Activated T-helper 9 cell treated with anti-CD3 and anti-CD28 coated beads, Interleukin-2, amount 50 U/mL, for 16 hours (primary cell): ENCODE data around the gene EIF2B4.
"Not testable (repeated sequence)": the region's sequence is repeated elsewhere in the genome, so short reads cannot be mapped to it uniquely, and the experiment has no call there.

ENCODE experiments used
- DNase-seq: peaks from one replicate; pipeline ENCODE4 v3.0.0-alpha.2; 2020; ENCODE audit warnings: low read depth

The EIF2B4 gene

GRCh38 chr2:27377618-27378095 lies 7.5 kb upstream of the EIF2B4 start:
- no peak for DNase-seq

GRCh38 chr2:27376866-27377617 lies 6.9 kb upstream of the EIF2B4 start:
- DNase-seq: no peak

GRCh38 chr2:27376151-27376865 lies 6.2 kb upstream of the EIF2B4 start:
- DNase-seq: no peak

GRCh38 chr2:27375513-27376099 lies 5.5 kb upstream of the EIF2B4 start:
- DNase-seq: no peak

- no peak for DNase-seq
Observed at GRCh38 chr2:27373567-27373966, 3.4 kb upstream of the EIF2B4 start.

- no peak for DNase-seq
Observed at GRCh38 chr2:27372937-27373336, 2.8 kb upstream of the EIF2B4 start.

- no peak for DNase-seq
Observed at GRCh38 chr2:27370816-27371620, 880 bp upstream of the EIF2B4 start.

- no peak for DNase-seq
Observed at GRCh38 chr2:27369471-27370025, 590 bp downstream of the EIF2B4 start.

GRCh38 chr2:27363933-27364332 lies 6.2 kb downstream of the EIF2B4 start:
- DNase-seq: no peak

GRCh38 chr2:27362678-27363420 lies 7.3 kb downstream of the EIF2B4 start:
- no peak for DNase-seq

- peak; percentile 89 for DNase-seq
Observed at GRCh38 chr2:27356382-27357181, 13.6 kb downstream of the EIF2B4 start, which contains the start of gene GTF3C2. GTF3C2 (minus strand) TSS chr2:27356764; CDS start chr2:27343554, 13,210 bp downstream.

- DNase-seq: peak; percentile 21
Observed at GRCh38 chr2:27356056-27356381, 14.1 kb downstream of the EIF2B4 start.

GRCh38 chr2:27354597-27354927 lies 15.6 kb downstream of the EIF2B4 start:
- DNase-seq: no peak

- DNase-seq: no peak
Observed at GRCh38 chr2:27353762-27354596, 16.2 kb downstream of the EIF2B4 start.

- not testable (repeated sequence) for DNase-seq
Observed at GRCh38 chr2:27353386-27353761, 16.8 kb downstream of the EIF2B4 start.

- no peak for DNase-seq
Observed at GRCh38 chr2:27351802-27352598, 18.1 kb downstream of the EIF2B4 start.

- no peak for DNase-seq
Observed at GRCh38 chr2:27350106-27350693, 19.9 kb downstream of the EIF2B4 start.

- no peak for DNase-seq
Observed at GRCh38 chr2:27347641-27348040, 22.5 kb downstream of the EIF2B4 start.
